NCI-H774 (cell line): ENCODE results near the gene ABCC6.

Experiments
- DNase-seq: peaks from one replicate; lab custom pipeline; 2025; lab: John Stamatoyannopoulos, UW

Gene ABCC6

DNA sequence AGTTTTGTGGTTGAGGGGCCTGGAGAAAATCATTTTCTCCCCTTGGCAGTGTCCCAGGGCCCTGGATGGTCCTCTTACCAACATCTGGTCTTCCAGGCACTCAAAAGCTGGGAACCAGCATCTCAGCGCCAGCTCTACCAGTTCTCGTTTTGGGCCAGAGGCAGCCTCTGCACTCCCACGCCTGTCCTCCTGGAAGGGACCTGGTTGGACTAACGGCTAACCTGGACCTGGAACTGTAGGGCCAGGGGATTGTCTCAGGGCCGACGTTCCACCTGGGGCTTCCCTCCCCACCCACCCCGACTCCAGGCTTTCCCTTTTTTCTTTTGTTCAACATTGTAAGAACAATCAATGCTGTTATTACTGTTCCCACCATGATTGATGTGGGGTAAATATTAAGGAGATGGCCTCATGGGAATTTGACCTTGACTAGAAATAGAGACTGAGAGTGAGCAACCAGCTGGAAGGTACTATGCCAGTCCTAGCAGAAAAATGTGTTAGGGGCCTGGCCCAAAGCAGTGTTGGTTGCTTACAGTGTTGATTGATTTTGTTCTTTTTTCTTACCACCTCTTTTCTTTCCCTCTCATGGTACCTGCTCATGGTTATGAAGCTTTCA lies 81.4 kb downstream of the ABCC6 start:
- DNase-seq = no peak

DNA sequence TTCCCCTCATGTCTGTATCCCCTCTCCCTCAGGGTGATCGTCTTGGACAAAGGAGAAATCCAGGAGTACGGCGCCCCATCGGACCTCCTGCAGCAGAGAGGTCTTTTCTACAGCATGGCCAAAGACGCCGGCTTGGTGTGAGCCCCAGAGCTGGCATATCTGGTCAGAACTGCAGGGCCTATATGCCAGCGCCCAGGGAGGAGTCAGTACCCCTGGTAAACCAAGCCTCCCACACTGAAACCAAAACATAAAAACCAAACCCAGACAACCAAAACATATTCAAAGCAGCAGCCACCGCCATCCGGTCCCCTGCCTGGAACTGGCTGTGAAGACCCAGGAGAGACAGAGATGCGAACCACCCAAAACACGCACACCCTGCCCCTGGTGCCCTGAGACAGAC lies 82.2 kb downstream of the ABCC6 start:
- no peak for DNase-seq

DNA sequence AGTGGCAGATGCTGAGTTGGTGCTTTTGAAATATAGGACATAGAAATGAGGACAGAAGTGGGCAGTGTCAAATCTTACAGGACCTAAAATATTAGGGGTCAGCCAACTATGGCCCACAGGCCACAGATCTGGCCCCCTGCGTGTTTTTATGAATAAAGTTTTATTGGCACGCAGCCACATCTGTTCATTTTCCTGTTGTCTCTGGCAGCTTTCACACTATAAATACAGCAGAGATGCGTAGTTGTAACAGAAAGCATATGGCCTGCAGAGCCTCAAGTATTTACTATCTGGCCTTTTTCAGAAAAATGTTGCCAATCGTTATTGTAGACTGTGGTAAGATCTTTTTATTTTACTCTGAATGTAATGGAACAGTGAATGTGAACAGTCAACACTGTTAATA lies 82.8 kb downstream of the ABCC6 start:
- no peak for DNase-seq

DNA sequence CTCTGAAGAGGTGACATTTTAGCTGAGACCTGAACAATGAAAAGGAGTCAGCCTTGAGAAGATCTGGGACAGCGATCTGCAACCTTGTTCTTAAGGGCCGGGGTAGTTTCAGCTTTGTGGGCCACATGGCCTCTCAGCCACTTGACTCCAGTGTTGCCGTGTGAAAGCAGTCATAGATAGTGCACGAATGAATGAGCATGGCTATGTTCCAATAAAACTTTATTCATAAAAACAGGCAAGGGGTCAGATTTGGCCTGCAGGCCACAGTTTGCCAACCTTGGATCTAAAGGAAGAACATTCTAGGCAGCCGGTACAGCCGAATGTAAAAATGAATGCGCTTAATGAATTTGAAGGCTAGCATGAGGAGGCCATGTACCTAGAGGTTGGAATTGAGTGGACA lies 83.5 kb downstream of the ABCC6 start:
- DNase-seq = no peak

DNA sequence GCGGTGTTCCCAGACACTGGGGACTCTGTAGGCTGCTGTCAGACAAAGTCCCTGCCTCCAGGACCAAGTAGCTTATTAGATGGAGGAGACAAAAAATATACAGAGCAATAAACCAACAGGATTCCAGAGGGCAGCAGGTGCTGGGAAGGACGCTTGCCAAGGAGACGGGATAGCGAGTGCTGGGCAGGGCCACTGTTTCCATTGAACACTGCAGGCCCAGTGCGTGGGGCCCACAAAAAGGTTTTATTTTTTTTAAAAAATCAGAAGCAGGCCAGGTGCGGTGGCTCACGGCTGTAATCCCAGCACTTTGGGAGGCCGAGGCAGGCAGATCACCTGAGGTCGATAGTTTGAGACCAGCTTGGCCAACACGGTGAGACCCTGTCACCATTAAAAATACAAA lies 84.2 kb downstream of the ABCC6 start:
- no peak for DNase-seq

DNA sequence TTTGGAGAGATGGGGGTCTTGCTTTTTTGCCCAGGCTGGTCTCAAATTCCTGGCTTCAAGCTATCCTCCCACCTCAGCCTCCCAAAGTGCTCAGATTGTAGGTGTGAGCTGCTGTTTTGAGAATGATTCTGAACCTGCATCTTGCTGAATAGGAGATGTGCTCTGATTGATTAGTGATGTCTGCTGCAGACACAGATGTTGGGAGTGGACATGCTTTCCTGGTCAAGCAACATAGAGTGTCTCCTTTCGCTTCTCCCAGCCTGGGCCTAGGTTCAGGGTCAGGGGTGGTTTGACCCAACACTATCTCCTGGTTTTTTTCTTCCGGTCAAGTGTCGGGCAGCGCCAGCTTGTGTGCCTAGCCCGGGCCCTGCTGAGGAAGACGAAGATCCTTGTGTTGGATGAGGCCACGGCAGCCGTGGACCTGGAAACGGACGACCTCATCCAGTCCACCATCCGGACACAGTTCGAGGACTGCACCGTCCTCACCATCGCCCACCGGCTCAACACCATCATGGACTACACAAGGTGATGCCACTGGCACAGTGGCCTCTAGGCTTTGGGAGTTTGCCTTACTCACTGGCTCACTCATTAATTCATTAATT lies 85.2 kb downstream of the ABCC6 start:
- DNase-seq = no peak

DNA sequence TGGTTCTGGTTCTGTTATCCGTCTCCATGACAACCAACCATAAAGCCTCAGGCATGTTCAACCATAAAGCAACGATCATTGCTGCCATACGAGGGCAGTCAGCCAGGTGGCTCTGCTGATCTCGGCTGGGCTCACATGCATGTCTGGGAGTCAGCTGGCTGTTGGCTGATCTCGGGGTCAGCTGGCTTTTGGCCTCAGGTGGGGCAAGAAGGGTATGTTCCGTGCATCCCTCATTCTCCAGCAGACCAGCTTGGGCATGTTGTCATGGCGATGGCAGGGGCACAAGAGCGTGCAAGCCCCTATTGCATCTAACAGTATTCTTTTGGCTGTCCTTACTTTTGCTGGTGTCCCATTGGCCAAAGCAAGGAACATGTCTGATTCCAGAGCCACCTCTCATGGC lies 86.2 kb downstream of the ABCC6 start:
- no peak for DNase-seq

DNA sequence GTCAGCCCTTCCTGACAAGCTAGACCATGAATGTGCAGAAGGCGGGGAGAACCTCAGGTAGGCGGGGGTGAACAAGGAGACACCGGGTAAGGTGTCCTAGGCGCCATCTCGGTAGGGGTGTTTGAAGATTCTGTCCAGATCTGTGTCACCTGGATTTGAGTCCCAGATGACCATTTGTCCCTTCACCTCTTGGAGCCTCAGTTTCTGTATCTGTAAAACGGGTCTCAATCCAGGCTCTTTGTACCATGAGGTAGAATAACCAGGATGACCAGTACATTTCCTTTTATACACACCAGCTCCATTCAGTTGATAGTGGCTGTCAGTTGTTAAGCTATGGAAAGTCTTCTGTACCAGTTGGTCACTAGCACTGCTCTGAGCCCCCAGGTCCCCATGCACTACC lies 86.7 kb downstream of the ABCC6 start:
- DNase-seq = no peak

DNA sequence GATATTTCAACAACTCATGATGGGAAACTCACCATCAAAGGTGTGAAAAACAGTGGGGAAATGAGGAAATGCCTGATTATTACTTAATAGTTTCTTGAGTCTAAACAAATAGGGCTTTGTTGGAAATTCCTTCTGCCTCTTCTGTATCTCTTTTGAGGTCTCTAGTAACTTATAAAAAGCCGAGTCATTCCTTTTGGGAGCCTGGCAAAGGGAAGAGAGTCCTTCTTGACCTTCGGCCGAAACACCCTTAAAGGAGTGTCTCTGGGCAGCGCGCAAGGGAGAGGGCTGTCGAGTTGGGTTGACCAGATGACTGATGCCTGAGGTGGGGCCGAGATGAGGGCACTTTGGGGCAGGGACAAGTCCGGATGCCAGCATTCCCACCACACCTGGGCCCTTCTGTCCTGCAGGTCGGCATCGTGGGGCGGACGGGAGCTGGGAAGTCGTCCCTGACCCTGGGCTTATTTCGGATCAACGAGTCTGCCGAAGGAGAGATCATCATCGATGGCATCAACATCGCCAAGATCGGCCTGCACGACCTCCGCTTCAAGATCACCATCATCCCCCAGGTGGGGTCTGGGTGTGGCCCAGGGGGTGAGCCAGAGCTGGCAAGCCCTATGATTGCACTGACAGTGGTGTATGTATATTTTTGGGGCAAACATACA lies 89.2 kb downstream of the ABCC6 start:
- no peak for DNase-seq

DNA sequence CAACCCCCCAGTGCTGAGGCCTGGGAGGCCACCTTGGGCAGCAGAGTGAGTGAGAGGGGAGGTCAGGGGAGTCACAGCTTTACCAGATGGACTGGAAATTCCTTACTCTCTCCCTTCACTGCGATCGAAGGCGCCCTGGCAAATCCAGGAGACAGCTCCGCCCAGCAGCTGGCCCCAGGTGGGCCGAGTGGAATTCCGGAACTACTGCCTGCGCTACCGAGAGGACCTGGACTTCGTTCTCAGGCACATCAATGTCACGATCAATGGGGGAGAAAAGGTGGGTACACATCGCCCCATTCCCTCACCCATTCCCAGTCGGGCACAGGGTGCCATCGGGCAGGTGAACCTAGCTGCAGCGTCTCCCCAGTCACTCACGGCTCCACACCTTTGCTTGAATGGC lies 91.6 kb downstream of the ABCC6 start:
- DNase-seq = no peak

DNA sequence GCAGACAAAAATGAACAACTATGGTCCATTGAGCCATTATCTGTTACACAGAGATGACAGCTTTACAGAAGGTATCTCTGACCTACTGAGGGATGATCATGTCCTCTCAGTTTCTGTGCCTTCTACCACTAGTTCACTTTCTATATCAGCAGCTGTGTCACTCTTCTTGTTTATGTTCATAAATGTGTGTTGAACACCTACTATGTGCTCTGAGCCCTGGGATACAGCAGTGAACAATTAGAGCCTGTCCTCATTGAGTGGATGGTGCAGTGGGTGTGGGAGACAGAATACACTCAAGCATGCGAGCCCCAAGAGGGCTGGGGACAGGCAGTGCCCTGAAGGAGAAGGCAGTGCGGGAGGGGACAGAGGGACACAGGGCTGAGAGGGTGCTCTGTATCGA lies 92.1 kb downstream of the ABCC6 start:
- no peak for DNase-seq

DNA sequence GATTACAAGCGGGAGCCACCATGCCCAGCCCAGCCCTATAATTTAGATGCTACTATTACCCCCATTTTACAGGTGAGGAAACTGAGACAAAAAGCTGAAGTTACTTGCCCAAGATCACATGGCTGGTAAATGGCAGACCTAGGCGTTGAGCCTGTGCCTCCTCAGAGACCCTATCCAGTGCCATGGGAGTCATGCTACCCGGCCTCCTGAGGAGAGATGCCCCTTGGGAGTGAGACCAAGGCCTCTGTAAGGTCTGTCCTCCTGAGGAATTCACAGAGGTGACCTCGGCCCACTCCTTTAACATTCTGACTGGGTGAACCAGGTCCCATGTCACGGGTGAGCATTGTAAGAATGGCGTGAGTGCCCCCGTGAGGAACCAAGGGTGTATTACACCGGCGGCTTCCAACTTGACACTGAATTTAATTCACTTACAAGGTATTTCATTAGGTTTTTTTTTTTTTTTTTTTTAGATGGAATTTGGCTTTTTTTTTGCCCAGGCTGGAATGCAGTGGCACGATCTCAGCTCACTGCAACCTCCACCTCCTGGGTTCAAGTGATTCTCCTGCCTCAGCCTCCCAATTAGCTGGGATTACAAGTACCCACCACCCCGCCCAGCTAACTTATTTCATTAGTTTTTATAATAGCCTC lies 95.7 kb downstream of the ABCC6 start:
- DNase-seq = peak; percentile 48

DNA sequence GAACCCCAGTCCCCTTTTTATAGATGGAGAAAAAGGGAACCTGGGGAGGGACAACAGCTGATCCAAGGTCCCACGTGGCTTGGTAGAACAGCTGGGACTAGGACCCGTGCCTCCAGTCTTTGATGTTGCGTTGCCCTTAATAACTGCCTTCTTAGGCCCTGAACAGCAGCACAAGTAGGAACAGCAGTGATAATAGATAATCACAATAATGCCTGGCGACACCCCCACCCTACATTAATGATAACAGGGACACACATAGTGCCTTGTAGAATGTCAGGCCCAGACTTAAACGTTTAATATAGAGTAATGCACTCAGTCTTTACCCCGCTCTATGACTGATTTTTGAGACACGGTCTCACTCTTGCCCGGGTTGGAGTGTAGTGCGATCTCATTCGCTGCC lies 96.4 kb downstream of the ABCC6 start:
- no peak for DNase-seq

DNA sequence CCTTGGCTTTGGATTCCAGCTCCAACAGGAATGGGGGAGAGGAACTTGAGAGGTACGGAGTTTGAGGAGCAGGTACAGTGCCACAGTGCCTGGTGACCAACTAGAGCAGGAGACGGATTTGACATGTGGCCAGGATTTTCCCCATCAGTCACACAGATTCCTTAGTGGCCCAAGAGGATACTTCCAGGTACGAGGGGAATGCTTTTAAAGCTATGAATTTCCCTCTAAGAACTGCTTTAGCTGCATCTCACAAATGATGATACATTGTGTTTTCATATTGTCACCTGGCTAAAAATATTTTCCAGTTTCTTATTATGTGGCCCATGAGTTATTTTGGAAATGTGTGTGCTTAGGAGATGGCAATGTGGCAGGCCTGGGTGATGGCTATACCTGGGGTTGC lies 98.3 kb downstream of the ABCC6 start:
- no peak for DNase-seq

DNA sequence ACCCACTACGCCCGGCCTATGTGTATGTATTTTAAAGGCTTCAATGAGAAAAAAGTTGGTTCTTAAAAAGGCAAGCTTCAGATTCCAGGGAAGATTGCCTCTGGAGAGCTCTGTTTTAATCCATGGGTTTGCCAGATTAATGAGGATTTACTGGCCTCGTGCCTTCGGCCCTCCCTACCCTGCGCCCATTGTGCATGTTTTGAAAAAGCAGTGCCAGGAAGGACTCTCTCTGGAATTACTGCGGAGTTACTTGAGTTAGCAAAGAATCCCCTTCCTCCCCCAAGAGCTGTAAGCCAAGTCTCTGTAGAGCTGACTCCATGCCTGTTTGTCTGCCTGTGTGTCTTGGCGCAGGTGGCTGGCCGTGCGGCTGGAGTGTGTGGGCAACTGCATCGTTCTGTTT lies 98.9 kb downstream of the ABCC6 start:
- no peak for DNase-seq

DNA sequence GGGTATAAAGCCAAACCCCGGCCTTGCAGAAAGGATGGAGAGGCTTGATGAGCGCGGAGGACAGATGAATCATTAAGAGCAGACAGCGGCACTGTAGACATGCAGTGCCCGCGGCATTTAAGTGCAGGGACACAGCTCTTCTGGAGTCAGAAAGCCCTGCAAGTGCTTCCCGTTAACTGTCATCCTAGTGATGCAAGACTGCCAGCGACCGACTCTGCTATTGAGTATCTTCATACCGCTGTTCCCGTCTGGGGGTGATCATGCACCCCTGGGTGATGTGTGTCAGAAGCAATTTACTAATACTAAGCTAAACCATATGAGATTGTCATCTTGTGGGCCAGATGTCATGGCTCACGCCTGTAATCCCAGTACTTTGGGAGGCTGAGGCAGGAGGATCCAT lies 101.0 kb downstream of the ABCC6 start:
- no peak for DNase-seq

DNA sequence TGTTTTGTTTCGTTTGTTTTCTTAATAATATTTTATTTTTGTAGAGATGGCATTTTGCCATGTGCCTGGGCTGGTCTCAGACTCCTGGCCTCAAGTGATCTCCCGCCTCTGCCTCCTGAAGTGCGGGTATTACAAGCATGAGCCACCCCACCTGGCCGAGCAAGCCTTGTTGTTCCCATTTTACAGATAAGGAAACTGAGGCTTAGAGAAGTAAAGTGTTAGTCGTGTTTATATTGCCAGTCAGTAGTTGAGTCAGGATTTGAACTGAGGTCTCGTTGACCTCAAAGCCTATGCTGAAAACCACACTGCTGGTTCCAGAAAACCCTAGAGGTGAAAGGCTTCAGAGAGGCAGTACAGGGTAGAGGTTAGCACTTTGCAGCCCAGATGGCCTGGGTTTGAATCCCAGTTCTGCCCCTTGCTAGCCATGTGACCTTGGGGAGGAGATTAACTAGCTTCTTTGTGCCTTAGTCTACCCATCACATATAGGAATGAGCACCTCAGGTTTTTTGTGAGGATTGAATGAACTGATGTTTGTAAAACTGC lies 102.0 kb downstream of the ABCC6 start:
- no peak for DNase-seq

DNA sequence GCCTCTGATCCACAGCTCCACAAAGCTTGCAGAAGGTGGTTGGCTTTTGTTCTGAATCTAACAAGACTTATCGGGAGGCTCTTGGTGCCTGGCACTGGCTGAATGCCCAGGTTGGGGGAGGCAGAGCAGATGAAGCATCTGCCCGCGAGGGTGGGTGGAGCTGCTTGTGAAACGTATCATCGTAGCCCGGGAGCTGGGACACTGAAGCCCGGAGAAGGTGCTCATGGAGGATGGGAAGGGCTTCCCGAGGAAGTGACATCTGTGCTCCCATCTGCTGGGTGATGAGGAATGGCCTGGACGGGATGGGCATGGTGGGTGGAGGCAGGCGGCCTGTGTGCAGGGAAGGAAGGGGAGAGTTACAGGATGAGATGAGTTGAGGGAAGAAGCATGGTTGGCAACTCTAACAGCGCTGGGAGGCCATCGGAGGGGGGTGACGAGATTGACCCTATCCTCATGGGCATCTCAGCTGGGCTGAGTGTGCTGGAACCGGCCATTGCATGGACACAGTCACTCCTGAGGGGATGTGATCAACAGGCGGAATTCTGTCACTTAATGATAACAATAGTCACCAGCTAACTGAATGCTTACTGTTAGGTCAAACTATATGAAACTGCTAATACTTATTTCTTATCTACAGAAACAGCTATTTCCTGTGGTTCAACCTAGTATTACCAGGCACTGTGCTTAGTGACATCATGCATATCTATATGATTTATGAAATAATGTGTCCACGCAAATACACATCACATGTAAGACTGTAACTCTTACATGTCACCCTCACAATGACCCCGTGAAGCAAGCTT lies 102.7 kb downstream of the ABCC6 start:
- DNase-seq = peak; percentile 57

DNA sequence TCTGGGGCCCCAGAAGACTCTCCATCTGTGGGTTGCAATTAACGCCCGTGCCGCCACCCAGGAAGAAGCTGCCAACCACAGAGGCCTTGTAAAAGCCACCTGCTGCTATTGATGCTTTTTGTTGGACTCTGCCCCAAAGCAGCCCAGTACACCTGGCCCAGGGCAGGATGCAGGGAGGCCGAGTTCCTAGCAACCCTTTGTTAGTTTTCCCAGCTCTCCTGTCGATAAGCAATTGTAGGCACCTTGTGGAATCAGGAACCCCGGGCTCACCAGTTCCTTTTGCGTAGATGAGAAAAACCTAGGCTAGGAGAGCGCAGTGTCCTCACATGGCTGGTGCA lies 103.3 kb downstream of the ABCC6 start:
- DNase-seq = peak; percentile 57

DNA sequence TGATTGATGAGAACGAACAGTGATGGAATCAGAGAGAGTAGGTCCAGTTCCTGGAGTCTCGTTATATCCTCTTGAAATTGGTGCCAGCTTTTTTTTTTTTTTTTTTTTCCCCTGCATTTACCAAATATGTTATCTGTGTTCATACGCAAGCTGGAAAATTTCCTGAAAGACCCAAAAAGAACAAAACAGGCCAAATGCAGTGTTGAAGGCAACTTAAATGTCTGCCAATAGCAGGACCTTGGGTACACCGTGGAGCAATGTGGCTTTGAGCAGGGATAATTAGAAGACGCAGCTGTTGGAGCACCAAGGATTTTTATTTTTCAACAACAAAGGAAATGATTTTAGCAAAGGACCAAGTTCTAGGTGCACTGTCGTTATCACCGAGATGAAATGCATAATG lies 105.0 kb downstream of the ABCC6 start:
- DNase-seq = no peak

DNA sequence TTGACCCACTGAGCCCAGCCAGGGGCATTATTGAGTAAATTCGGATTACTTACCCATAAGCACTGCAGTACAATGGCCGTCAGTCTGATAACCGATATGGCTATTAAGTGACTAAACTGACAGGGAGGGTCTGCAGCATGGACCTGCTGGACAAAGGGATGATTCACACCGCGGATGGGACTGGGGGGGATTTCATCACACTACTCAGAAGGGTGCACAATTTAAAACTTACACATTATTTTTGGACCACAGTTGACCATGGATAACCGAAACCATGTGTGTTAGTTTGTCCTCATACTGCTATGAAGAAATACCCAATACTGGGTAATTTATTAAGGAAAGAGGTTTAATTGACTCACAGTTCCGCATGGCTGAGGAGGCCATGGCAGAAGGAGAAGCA lies 106.5 kb downstream of the ABCC6 start:
- DNase-seq = no peak

DNA sequence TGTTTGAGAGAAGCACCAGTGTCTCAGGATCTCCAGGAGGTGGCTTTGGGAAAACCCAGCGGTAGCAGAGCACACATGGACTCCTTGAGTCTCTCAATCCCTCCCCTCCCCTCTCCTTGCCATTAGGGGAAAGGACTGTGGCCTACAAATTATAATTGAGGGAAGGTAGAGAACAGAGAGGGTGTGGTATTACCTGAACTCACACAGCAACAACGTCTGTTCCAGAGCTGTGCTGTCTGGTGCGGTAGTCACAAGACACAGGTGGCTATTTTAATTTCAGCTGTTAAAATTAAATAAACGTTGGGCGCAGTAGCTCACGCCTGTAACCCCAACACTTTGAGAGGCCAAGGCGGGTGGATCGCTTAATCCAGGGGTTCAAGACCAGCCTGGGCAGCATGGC lies 110.2 kb downstream of the ABCC6 start:
- DNase-seq = no peak
